Activated CD8-positive, alpha-beta T cell treated with anti-CD3 and anti-CD28 coated beads for 36 hours (primary cell): ENCODE results near the gene ZNRF2. TPM values are rescaled to one million over a fixed set of nuclear protein-coding genes. Genes with fewer than 3 reads are reported as not detected.

Source experiments
- ATAC-seq: fragments of 200-7000 bp; cut with Tn5 transposase; one replicate; pipeline ENCODE4 v1.10.0; 2021; ENCODE audit warnings: mild to moderate bottlenecking, moderate library complexity
- CTCF ChIA-PET: fragments of 350-600 bp; sonication (Branson Sonifier 250); formaldehyde crosslinking; loops from one replicate; lab custom pipeline; 2021; ENCODE audit warnings: antibody characterized with exemption; lab: Charles Lee
- POLR2A ChIA-PET: fragments of 350-600 bp; sonication (Branson Sonifier 250); formaldehyde crosslinking; loops from one replicate; lab custom pipeline; 2021; ENCODE audit warnings: antibody characterized with exemption; lab: Charles Lee
- DNase-seq: peaks from one replicate; pipeline ENCODE4 v3.0.0-alpha.2; 2020
- H3K27ac Mint-ChIP-seq: one replicate; pipeline ENCODE4 v1.8.0; 2021; ENCODE audit warnings: mild to moderate bottlenecking, mixed read lengths
- H3K27me3 Mint-ChIP-seq: one replicate; pipeline ENCODE4 v1.8.0; 2021; ENCODE audit warnings: mixed read lengths
- H3K36me3 Mint-ChIP-seq: one replicate; pipeline ENCODE4 v1.8.0; 2021; ENCODE audit warnings: low read depth, mixed read lengths
- H3K4me1 Mint-ChIP-seq: one replicate; pipeline ENCODE4 v1.8.0; 2021; ENCODE audit warnings: low read depth, mixed read lengths
- H3K4me3 Mint-ChIP-seq: one replicate; pipeline ENCODE4 v1.8.0; 2021; ENCODE audit warnings: mild to moderate bottlenecking, moderate library complexity, mixed read lengths
- H3K9me3 Mint-ChIP-seq: one replicate; pipeline ENCODE4 v1.8.0; 2021; ENCODE audit warnings: mixed read lengths
- CTCF ChIP-seq: fragments of 200-600 bp; IDR thresholded peaks from one replicate; pipeline ENCODE4 v1.8.0; 2022; ENCODE audit warnings: antibody characterized with exemption, mild to moderate bottlenecking
- intact Hi-C: fragments of 100-400 bp; cut with micrococcal nuclease; formaldehyde crosslinking; loops from one replicate; pipeline ENCODE4 v1.10.0; 2022
- total RNA-seq, 2 experiments: library from RNA; stranded (reverse); gene quantifications; one replicate each; pipeline ENCODE4 v1.2.3, GENCODE V29; 2021

Gene ZNRF2
- total RNA-seq, 2 experiments from 2014 or later: 8.9 to 9.7 TPM

- POLR2A ChIA-PET: no interaction called here
- intact Hi-C loops: no loop called here
- CTCF ChIA-PET: no interaction called here
- ATAC-seq (no peak), DNase-seq (no peak)
- H3K4me3 Mint-ChIP-seq: no peak overlapping the region
- no peaks in the 10 kb centered on the region for H3K9me3 Mint-ChIP-seq
- peaks cover 12% of the 10 kb centered on the region for H3K4me1 Mint-ChIP-seq
- no peak overlapping the region for H3K27ac Mint-ChIP-seq
- H3K36me3 Mint-ChIP-seq: no peaks in the 10 kb centered on the region
- no peaks in the 10 kb centered on the region for H3K27me3 Mint-ChIP-seq
- TF ChIP-seq CTCF: no peak
Measured at GRCh38 chr7:30253796-30254165, 30.6 kb upstream of the ZNRF2 start.

- H3K4me1 Mint-ChIP-seq: peaks cover 12% of the 10 kb centered on the region
- H3K27me3 Mint-ChIP-seq: no peaks in the 10 kb centered on the region
- no peaks in the 10 kb centered on the region for H3K9me3 Mint-ChIP-seq
- intact Hi-C loops: no loop called here
- DNase-seq (no peak), ATAC-seq (no peak)
- ChIA-PET POLR2A (no interaction called here), CTCF (no interaction called here)
- no peak overlapping the region for H3K27ac Mint-ChIP-seq
- no peaks in the 10 kb centered on the region for H3K36me3 Mint-ChIP-seq
- no peak for TF ChIP-seq CTCF
- no peak overlapping the region for H3K4me3 Mint-ChIP-seq
Measured at GRCh38 chr7:30254248-30254647, 30.1 kb upstream of the ZNRF2 start.

- Mint-ChIP-seq H3K27ac (no peak overlapping the region), H3K27me3 (no peaks in the 10 kb centered on the region), H3K36me3 (no peaks in the 10 kb centered on the region), H3K9me3 (no peaks in the 10 kb centered on the region), H3K4me3 (no peak overlapping the region), H3K4me1 (peaks cover 12% of the 10 kb centered on the region)
- POLR2A ChIA-PET: no interaction called here
- no peak for TF ChIP-seq CTCF
- CTCF ChIA-PET: no interaction called here
- intact Hi-C loops: no loop called here
- no peak for DNase-seq
- ATAC-seq: no peak
Measured at GRCh38 chr7:30254717-30255063, 29.7 kb upstream of the ZNRF2 start.

GRCh38 chr7:30255064-30255769 lies 29.2 kb upstream of the ZNRF2 start:
- ChIA-PET CTCF (no interaction called here), POLR2A (no interaction called here)
- intact Hi-C loops: no loop called here
- Mint-ChIP-seq H3K36me3 (no peaks in the 10 kb centered on the region), H3K4me1 (peaks cover 10% of the 10 kb centered on the region), H3K27ac (no peak overlapping the region), H3K27me3 (no peaks in the 10 kb centered on the region), H3K9me3 (no peaks in the 10 kb centered on the region), H3K4me3 (no peak overlapping the region)
- no peak for TF ChIP-seq CTCF
- ATAC-seq (no peak), DNase-seq (no peak)

- no peak overlapping the region for H3K27ac Mint-ChIP-seq
- H3K4me3 Mint-ChIP-seq: no peak overlapping the region
- no peak for ATAC-seq
- peaks cover 4% of the 10 kb centered on the region for H3K4me1 Mint-ChIP-seq
- TF ChIP-seq CTCF: no peak
- CTCF ChIA-PET: no interaction called here
- no peaks in the 10 kb centered on the region for H3K9me3 Mint-ChIP-seq
- no peaks in the 10 kb centered on the region for H3K27me3 Mint-ChIP-seq
- no peaks in the 10 kb centered on the region for H3K36me3 Mint-ChIP-seq
- POLR2A ChIA-PET: no interaction called here
- DNase-seq: no peak
- intact Hi-C loops: no loop called here
Measured at GRCh38 chr7:30256349-30256858, 28.0 kb upstream of the ZNRF2 start.
